Stimulated activated CD4-positive, alpha-beta T cell treated with anti-CD3 and anti-CD28 coated beads, Interleukin-12 subunit alpha, Interleukin-12 subunit beta, amount 100 ng/mL, for 24 hours (primary cell): Measurements from ENCODE around the gene DHX8.
"Not testable (repeated sequence)": the region's sequence is repeated elsewhere in the genome, so short reads cannot be mapped to it uniquely, and the experiment has no call there.

ENCODE experiments used
- DNase-seq, 2 experiments: peaks; one replicate each; pipeline ENCODE4 v3.0.0-alpha.2; 2020; ENCODE audit warnings: low read depth in 2 of 2

Gene DHX8

GRCh38 chr17:43461185-43461584 lies 22.6 kb upstream of the DHX8 start:
- DNase-seq, result no peak

GRCh38 chr17:43462569-43462968 lies 21.2 kb upstream of the DHX8 start:
- not testable (repeated sequence) for DNase-seq

GRCh38 chr17:43463241-43463640 lies 20.5 kb upstream of the DHX8 start:
- DNase-seq, result no peak

GRCh38 chr17:43464046-43464445 lies 19.7 kb upstream of the DHX8 start:
- no peak for DNase-seq

GRCh38 chr17:43465049-43465448 lies 18.7 kb upstream of the DHX8 start:
- DNase-seq, result no peak

- DNase-seq, result no peak
These were observed 15.7 kb upstream of the DHX8 start for GRCh38 chr17:43467981-43468581.

- no peak for DNase-seq
These were observed 15.1 kb upstream of the DHX8 start for GRCh38 chr17:43468691-43469139.

GRCh38 chr17:43469145-43469544 lies 14.6 kb upstream of the DHX8 start:
- DNase-seq, result no peak

GRCh38 chr17:43471585-43472160 lies 12.1 kb upstream of the DHX8 start:
- DNase-seq, result no peak

- no peak for DNase-seq
These were observed 8.2 kb upstream of the DHX8 start for GRCh38 chr17:43475494-43476089.

GRCh38 chr17:43476306-43476705 lies 7.5 kb upstream of the DHX8 start:
- DNase-seq, result not testable (repeated sequence)

GRCh38 chr17:43477832-43478634 lies 5.7 kb upstream of the DHX8 start:
- no peak for DNase-seq

GRCh38 chr17:43479948-43480347 lies 3.8 kb upstream of the DHX8 start:
- DNase-seq, result no peak

GRCh38 chr17:43482103-43483012 lies 1.4 kb upstream of the DHX8 start:
- DNase-seq, result no peak

GRCh38 chr17:43490621-43491020 lies 6.8 kb downstream of the DHX8 start:
- DNase-seq, result no peak

GRCh38 chr17:43509440-43509839 lies 25.7 kb downstream of the DHX8 start:
- DNase-seq, result not testable (repeated sequence)

- DNase-seq, result not testable (repeated sequence)
These were observed 27.4 kb downstream of the DHX8 start for GRCh38 chr17:43511199-43511598.

GRCh38 chr17:43515656-43516055 lies 31.9 kb downstream of the DHX8 start:
- DNase-seq, result no peak

- DNase-seq, result no peak
These were observed 33.4 kb downstream of the DHX8 start for GRCh38 chr17:43517161-43517560.

- DNase-seq, result no peak
These were observed 34.0 kb downstream of the DHX8 start for GRCh38 chr17:43517615-43518386.

GRCh38 chr17:43521389-43521788 lies 37.6 kb downstream of the DHX8 start:
- no peak for DNase-seq
